COLO668 (cell line): ENCODE measurements around the gene OTUD5.
"Not testable (repeated sequence)": the region's sequence is repeated elsewhere in the genome, so short reads cannot be mapped to it uniquely, and the experiment has no call there.

Experiments
- DNase-seq: peaks from one replicate; lab custom pipeline; 2025; ENCODE audit not compliant: unreplicated experiment; lab: John Stamatoyannopoulos, UW

OTUD5 gene

GRCh38 chrX:48957477-48957826 lies at the start of gene OTUD5:
Gene OTUD5 (minus strand): TSS chrX:48957607. CDS start chrX:48957570, 37 bp downstream.
- peak; percentile 75 for DNase-seq

- DNase-seq = no peak
Observed at GRCh38 chrX:49003696-49004095, 46.3 kb upstream of the OTUD5 start.

- DNase-seq = peak; percentile 84
Observed at GRCh38 chrX:49002091-49002935, 44.9 kb upstream of the OTUD5 start, which contains the start of gene GRIPAP1. Gene GRIPAP1 (minus strand): TSS chrX:49002264. CDS start chrX:49002229, 35 bp downstream.

- peak; percentile 29 for DNase-seq
Observed at GRCh38 chrX:49001521-49002090, 44.2 kb upstream of the OTUD5 start.

- DNase-seq = no peak
Observed at GRCh38 chrX:49000636-49001035, 43.2 kb upstream of the OTUD5 start.

GRCh38 chrX:48999030-48999429 lies 41.6 kb upstream of the OTUD5 start:
- DNase-seq = no peak

- DNase-seq = no peak
Observed at GRCh38 chrX:48998391-48998790, 41.0 kb upstream of the OTUD5 start.

- no peak for DNase-seq
Observed at GRCh38 chrX:48997865-48998264, 40.5 kb upstream of the OTUD5 start.

- DNase-seq = no peak
Observed at GRCh38 chrX:48997455-48997854, 40.0 kb upstream of the OTUD5 start.

- no peak for DNase-seq
Observed at GRCh38 chrX:48996969-48997368, 39.6 kb upstream of the OTUD5 start.

GRCh38 chrX:48992341-48992740 lies 34.9 kb upstream of the OTUD5 start:
- DNase-seq = no peak

- DNase-seq = no peak
Observed at GRCh38 chrX:48989483-48989882, 32.1 kb upstream of the OTUD5 start.

- DNase-seq = no peak
Observed at GRCh38 chrX:48983896-48984295, 26.5 kb upstream of the OTUD5 start.

- DNase-seq = no peak
Observed at GRCh38 chrX:48983081-48983480, 25.7 kb upstream of the OTUD5 start.

- no peak for DNase-seq
Observed at GRCh38 chrX:48981178-48981577, 23.8 kb upstream of the OTUD5 start.

GRCh38 chrX:48980341-48980740 lies 22.9 kb upstream of the OTUD5 start:
- not testable (repeated sequence) for DNase-seq

- DNase-seq = no peak
Observed at GRCh38 chrX:48978226-48978625, 20.8 kb upstream of the OTUD5 start.

GRCh38 chrX:48976086-48976485 lies 18.7 kb upstream of the OTUD5 start:
- DNase-seq = no peak

- no peak for DNase-seq
Observed at GRCh38 chrX:48975541-48975940, 18.1 kb upstream of the OTUD5 start.

GRCh38 chrX:48975041-48975440 lies 17.6 kb upstream of the OTUD5 start:
- no peak for DNase-seq

- DNase-seq = no peak
Observed at GRCh38 chrX:48974574-48974973, 17.2 kb upstream of the OTUD5 start.

GRCh38 chrX:48974033-48974432 lies 16.6 kb upstream of the OTUD5 start:
- DNase-seq = no peak
